Pancreas (tissue), 10 donors: ENCODE results near the gene CPNE7. TPM values are rescaled to one million over a fixed set of nuclear protein-coding genes. Genes with fewer than 3 reads are reported as not detected.
A peak's percentile ranks its signal among the peaks of the same experiment; 100 is the strongest.

Experiments used
- ATAC-seq, 4 donors: fragments of 200-7000 bp; cut with Tn5 transposase; one replicate each; pipeline versions ENCODE4 v1.8.0 to v1.9.1; 2020; ENCODE audit warnings: mild to moderate bottlenecking in 4 of 4, moderate library complexity in 4 of 4
- DNase-seq, 6 donors: peaks; one replicate each; pipeline ENCODE4 v3.0.0-alpha.2; 2020
- FAIRE-seq: peaks from 2 replicates; lab custom pipeline; 2012; peaks lifted over from hg19 to GRCh38; lab: Jason Lieb, UNC
- H3K27ac ChIP-seq, 4 donors: fragments of 200-600 bp; sonication (generic); 1 replicate in 3 of 4; 2 replicates in 1 of 4; pipeline versions ENCODE4 v1.5.0 to v1.8.0; 2020
- H3K27me3 ChIP-seq, 4 donors: fragments of 200-600 bp; one replicate each; pipeline ENCODE4 v1.8.0; 2021
- H3K36me3 ChIP-seq, 3 donors: fragments of 200-600 bp; sonication (generic) in 1 of 3; one replicate each; pipeline versions ENCODE4 v1.5.0 to v1.8.0; 2020 to 2021
- H3K4me1 ChIP-seq, 3 donors: fragments of 200-600 bp; one replicate each; pipeline ENCODE4 v1.8.0; 2021
- H3K4me3 ChIP-seq, 4 donors: fragments of 200-600 bp; sonication (generic) in 2 of 4; one replicate each; pipeline versions ENCODE4 v1.5.0 to v1.8.0; 2020 to 2021
- H3K9me3 ChIP-seq, 4 donors: fragments of 200-600 bp; one replicate each; pipeline ENCODE4 v1.8.0; 2021
- CTCF ChIP-seq, 4 donors: fragments of 200-600 bp; sonication (generic) in 3 of 4; IDR thresholded peaks; one replicate each; pipeline versions ENCODE4 v1.5.0 to v1.8.0; 2021; ENCODE audit warnings: antibody characterized with exemption in 4 of 4
- WGBS, 2 donors: extraction: QIAGEN DNeasy Blood & Tissue Kit; methylation state at CpG; one replicate each; pipeline ENCODE4 v1.1.7; 2013; 5-methylcytosine and 5-hydroxymethylcytosine counted together
- intact Hi-C, 3 donors: fragments of 100-400 bp; cut with DNase I; formaldehyde crosslinking; loops; one replicate each; pipeline versions ENCODE4 v1.11.1 to v1.14.2; 2022
- polyA plus RNA-seq, 2 donors: library from polyadenylated mRNA; stranded (reverse); fragments of 200-250 nt; gene quantifications; one replicate each; pipeline ENCODE4 v1.2.3, GENCODE V29; 2013
- total RNA-seq, 6 donors: library from RNA; stranded (reverse); fragmentation: NEBNext Ultra II Directional in 4 of 6; extraction: Animal tissue kit (Norgen Biotek cat#: 25700) in 4 of 6; gene quantifications; one replicate each; pipeline versions ENCODE4 v1.2.1 to v1.2.4, GENCODE V29; 2021 to 2023
- donor health status: healthy with polysubstance abuse.
- donor health status: DM: no; HTN: no; CAD: no; lungs with moderate emphysema.
- donor health status: DM: no; HTN: no; CAD: no.
- donor health status: control.
- donor health status: control.
- donor health status: Bipolar disorder and iron deficiency.
- donor health status: DM: yes; HTN: yes; CAD: no.
- donor health status: DM: no; HTN: no; CAD: no.
- donor health status: DM: no; HTN: no; CAD: no.
- donor health status: DM: yes; HTN: yes; CAD: no.

The CPNE7 gene
- total and polyA plus RNA-seq, 8 donors: 0.12 to 4.5 (median 1.0) TPM

DNA sequence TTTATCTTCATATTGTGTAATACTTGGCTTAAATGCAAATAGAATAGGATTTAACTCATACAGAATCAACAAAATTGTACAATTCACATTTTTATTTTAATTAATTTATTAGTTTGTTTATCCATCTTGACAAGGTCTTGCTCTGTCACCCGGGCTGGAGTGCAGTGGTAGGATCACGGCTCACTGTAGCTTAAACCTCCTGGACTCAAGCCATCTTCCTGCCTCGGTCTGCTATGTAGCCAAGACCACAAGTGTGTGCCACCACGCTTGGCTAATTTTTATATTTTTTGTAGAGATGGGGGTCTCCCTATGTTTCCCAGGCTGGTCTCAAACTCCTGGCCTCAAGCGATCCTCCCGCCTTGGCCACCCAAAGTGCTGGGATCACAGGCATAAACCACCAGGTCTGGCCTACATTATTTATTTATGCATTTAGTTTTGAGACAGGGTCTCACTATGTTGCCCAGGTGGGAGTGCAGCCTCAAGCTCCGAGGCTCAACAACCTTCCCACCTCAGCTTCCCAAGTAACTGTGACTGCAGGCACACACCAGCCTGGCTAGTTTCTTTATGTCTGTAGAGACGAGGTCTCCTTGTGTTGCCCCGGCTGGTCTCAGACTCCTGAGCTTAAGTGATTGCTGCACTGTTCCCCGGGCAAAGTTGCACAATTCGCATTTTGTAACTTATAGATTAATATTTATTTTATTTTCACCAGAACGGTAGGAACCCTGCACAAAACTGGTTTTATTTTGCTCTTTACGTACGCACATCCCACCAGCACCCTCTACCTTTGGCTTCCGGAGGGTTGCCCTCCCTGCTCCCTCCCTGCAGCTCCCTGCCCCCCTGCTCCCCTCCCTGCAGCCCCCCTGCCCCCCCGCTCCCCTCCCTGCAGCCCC, 42.8 kb downstream of the CPNE7 start:
- no peak for FAIRE-seq
- no peaks in the 10 kb centered on the region for H3K4me1 ChIP-seq
- WGBS, 2 donors: 68% methylated on average over 15 of the region's 16 CpGs

GRCh38 chr16:89619840-89620239, 44.3 kb downstream of the CPNE7 start:
- H3K27ac ChIP-seq: no peak overlapping the region
- H3K36me3 ChIP-seq: no peaks in the 10 kb centered on the region
- DNase-seq (peak in 1 of 6 donors; percentile 38), FAIRE-seq (no peak), ATAC-seq (no peak)
- H3K27me3 ChIP-seq: no peaks in the 10 kb centered on the region
- no peak for TF ChIP-seq CTCF (IDR thresholded peaks at IDR 0.05)
- H3K4me1 ChIP-seq: no peaks in the 10 kb centered on the region
- H3K4me3 ChIP-seq: no peak overlapping the region
- H3K9me3 ChIP-seq: no peaks in the 10 kb centered on the region
- WGBS, 2 donors: 73 to 77% methylated on average over 12 of the region's 12 CpGs
- intact Hi-C loops: no loop called here

More for the DNA sequence above, 42.8 kb downstream of the CPNE7 start:
- Histone ChIP-seq H3K9me3 (no peaks in the 10 kb centered on the region), H3K27ac (no peak overlapping the region), H3K4me3 (no peak overlapping the region), H3K36me3 (no peaks in the 10 kb centered on the region), H3K27me3 (no peaks in the 10 kb centered on the region)
- no peak for ATAC-seq
- no peak for TF ChIP-seq CTCF (IDR thresholded peaks at IDR 0.05)
- intact Hi-C loops: no loop called here
- no peak for DNase-seq

- H3K4me1 ChIP-seq: no peaks in the 10 kb centered on the region
- FAIRE-seq: no peak
- intact Hi-C loops: no loop called here
- no peaks in the 10 kb centered on the region for H3K27me3 ChIP-seq
- no peaks in the 10 kb centered on the region for H3K9me3 ChIP-seq
- H3K4me3 ChIP-seq: no peak overlapping the region
- peak in 1 of 6 donors; percentile 43 for DNase-seq
- WGBS, 2 donors: 84 to 92% methylated on average over 16 of the region's 16 CpGs
- no peak for ATAC-seq
- TF ChIP-seq CTCF (IDR thresholded peaks at IDR 0.05): no peak
- no peaks in the 10 kb centered on the region for H3K36me3 ChIP-seq
- H3K27ac ChIP-seq: no peak overlapping the region
Measured at GRCh38 chr16:89620406-89620841, 44.9 kb downstream of the CPNE7 start.

- WGBS, 2 donors: 82% methylated on average over 18 of the region's 18 CpGs
- ATAC-seq: peak in 1 of 4 donors; percentile 12
- no peaks in the 10 kb centered on the region for H3K9me3 ChIP-seq
- peak in 1 of 6 donors; percentile 50 for DNase-seq
- no peak overlapping the region for H3K27ac ChIP-seq
- no peaks in the 10 kb centered on the region for H3K36me3 ChIP-seq
- FAIRE-seq: no peak
- no peak overlapping the region for H3K4me3 ChIP-seq
- no peaks in the 10 kb centered on the region for H3K27me3 ChIP-seq
- H3K4me1 ChIP-seq: no peaks in the 10 kb centered on the region
- intact Hi-C loops: no loop called here
- TF ChIP-seq CTCF (IDR thresholded peaks at IDR 0.05): no peak
Measured at GRCh38 chr16:89621136-89621697, 45.7 kb downstream of the CPNE7 start.
